Fibroblast of lung (primary cell): ENCODE results near the gene KLHL10. TPM values are rescaled to one million over a fixed set of nuclear protein-coding genes. Genes with fewer than 3 reads are reported as not detected.
"Not testable (repeated sequence)": the region's sequence is repeated elsewhere in the genome, so short reads cannot be mapped to it uniquely, and the experiment has no call there.

Source experiments
- DNase-seq, 2 donors: peaks; one replicate each; pipeline versions ENCODE4 v3.0.0 to v3.0.0-alpha.2; 2010; ENCODE audit warnings: low read depth in 2 of 2
- H2AFZ ChIP-seq: 2 replicates; pipeline ENCODE4 v1.5.1; 2012; ENCODE audit warnings: low read length, control low read depth, inconsistent platforms
- H3K27ac ChIP-seq: 2 replicates; pipeline ENCODE4 v1.5.1; 2011; ENCODE audit warnings: low read length, control low read depth; ENCODE audit not compliant: insufficient read depth
- H3K27me3 ChIP-seq: 2 replicates; pipeline ENCODE4 v1.5.1; 2011; ENCODE audit warnings: mild to moderate bottlenecking, low read length; ENCODE audit not compliant: control insufficient read depth, insufficient read depth
- H3K36me3 ChIP-seq: 2 replicates; pipeline ENCODE4 v1.5.1; 2011; ENCODE audit warnings: low read length; ENCODE audit not compliant: control insufficient read depth, insufficient read depth
- H3K4me1 ChIP-seq: 2 replicates; pipeline ENCODE4 v1.5.1; 2011; ENCODE audit warnings: low read length; ENCODE audit not compliant: control insufficient read depth, insufficient read depth; ENCODE audit errors: extremely low read depth
- H3K4me2 ChIP-seq: 2 replicates; pipeline ENCODE4 v1.5.1; 2011; ENCODE audit warnings: low read length, control low read depth; ENCODE audit not compliant: insufficient read depth; ENCODE audit errors: extremely low read depth
- H3K4me3 ChIP-seq, 4 experiments: fragments of 200-600 bp in 1 of 4; sonication (generic) in 1 of 4; replicated peaks in 1 of 4; 2 replicates each; pipeline ENCODE4 v1.5.1; 2011 to 2016; ENCODE audit warnings: low read length in 4 of 4, low read depth in 3 of 4, mild to moderate bottlenecking in 3 of 4, control low read depth in 2 of 4, inconsistent platforms in 1 of 4, mixed read lengths in 1 of 4; ENCODE audit not compliant: insufficient read depth in 1 of 4; ENCODE audit errors: control extremely low read depth in 1 of 4
- H3K79me2 ChIP-seq: 2 replicates; pipeline ENCODE4 v1.5.1; 2012; ENCODE audit warnings: mild to moderate bottlenecking, low read length, inconsistent platforms; ENCODE audit not compliant: control insufficient read depth, insufficient read depth
- H3K9ac ChIP-seq: 2 replicates; pipeline ENCODE4 v1.5.1; 2011; ENCODE audit warnings: mild to moderate bottlenecking, low read length, control low read depth; ENCODE audit not compliant: insufficient read depth
- H3K9me3 ChIP-seq: 2 replicates; pipeline ENCODE4 v1.5.1; 2012; ENCODE audit warnings: low read depth, low read length; ENCODE audit not compliant: control insufficient read depth, insufficient read depth
- H4K20me1 ChIP-seq: 2 replicates; pipeline ENCODE4 v1.5.1; 2011; ENCODE audit warnings: low read length; ENCODE audit not compliant: control insufficient read depth, insufficient read depth; ENCODE audit errors: extremely low read depth
- CTCF ChIP-seq, 2 donors: IDR thresholded peaks in 1 of 2; conservative IDR thresholded peaks in 1 of 2; 1 replicate in 1 of 2; 2 replicates in 1 of 2; pipeline ENCODE4 v1.5.1; 2011 to 2012; ENCODE audit warnings: low read length in 2 of 2, control low read depth in 1 of 2, inconsistent platforms in 1 of 2, low read depth in 1 of 2, mild to moderate bottlenecking in 1 of 2
- EZH2 ChIP-seq: IDR thresholded peaks from 2 replicates; pipeline ENCODE4 v1.5.1; 2012; ENCODE audit warnings: low read length, control low read depth, mild to moderate bottlenecking; ENCODE audit errors: missing control alignments
- polyA plus RNA-seq, 2 donors: library from polyadenylated mRNA; depleted of rRNA in 1 of 2; stranded (reverse) in 1 of 2; unstranded in 1 of 2; fragments of >200 nt; gene quantifications; 2 replicates each; pipeline ENCODE4 v1.2.1, GENCODE V29; 2011 to 2012; ENCODE audit warnings: missing spikeins in 1 of 2
- total RNA-seq: library from RNA; depleted of rRNA; stranded (reverse); fragments of >200 nt; gene quantifications from 2 replicates; pipeline ENCODE4 v1.2.1, GENCODE V29; 2014

The KLHL10 gene
- total and polyA plus RNA-seq, 2 donors (not counting 1 experiment from before 2014, with no cell fraction given): 0.33 TPM

- H3K27me3 ChIP-seq, H4K20me1 ChIP-seq, H2AFZ ChIP-seq, H3K4me1 ChIP-seq, H3K36me3 ChIP-seq, H3K79me2 ChIP-seq, H3K4me3 ChIP-seq, H3K27ac ChIP-seq, DNase-seq, H3K9ac ChIP-seq, H3K9me3 ChIP-seq, H3K4me2 ChIP-seq: not testable (repeated sequence)
These were observed 3.2 kb downstream of the KLHL10 start for GRCh38 chr17:41840781-41841180.

GRCh38 chr17:41844971-41845370 is 7.3 kb downstream of the KLHL10 start:
- H3K4me3 ChIP-seq: no peak overlapping the region
- H3K79me2 ChIP-seq: peaks cover 2% of the 10 kb centered on the region
- no peak overlapping the region for H3K4me2 ChIP-seq
- no peaks in the 10 kb centered on the region for H3K27me3 ChIP-seq
- no peak overlapping the region for H2AFZ ChIP-seq
- DNase-seq: peak in 1 of 2 donors; percentile 76
- peaks cover 2% of the 10 kb centered on the region for H3K36me3 ChIP-seq
- no peak overlapping the region for H3K9ac ChIP-seq
- H3K27ac ChIP-seq: no peak overlapping the region
- no peaks in the 10 kb centered on the region for H3K9me3 ChIP-seq
- no peaks in the 10 kb centered on the region for H4K20me1 ChIP-seq
- no peaks in the 10 kb centered on the region for H3K4me1 ChIP-seq
- TF ChIP-seq EZH2 (no peak), CTCF (conservative IDR thresholded peaks at IDR 0.05 in 1 of 2, IDR thresholded peaks at IDR 0.05 in 1 of 2; ENCODE audit: low read depth in 1 of 2, low read length in 2 of 2) (no peak)

GRCh38 chr17:41848788-41849187 is 11.2 kb downstream of the KLHL10 start:
- Histone ChIP-seq H3K4me2 (no peak overlapping the region), H3K9ac (no peak overlapping the region), H3K4me3 (no peak overlapping the region), H3K27me3 (no peaks in the 10 kb centered on the region), H3K27ac (no peak overlapping the region), H3K79me2 (peaks cover 4% of the 10 kb centered on the region), H2AFZ (no peak overlapping the region), H3K9me3 (no peaks in the 10 kb centered on the region), H4K20me1 (no peaks in the 10 kb centered on the region), H3K4me1 (no peaks in the 10 kb centered on the region), H3K36me3 (peaks cover 3% of the 10 kb centered on the region)
- TF ChIP-seq CTCF (conservative IDR thresholded peaks at IDR 0.05 in 1 of 2, IDR thresholded peaks at IDR 0.05 in 1 of 2; ENCODE audit: low read depth in 1 of 2, low read length in 2 of 2) (no peak), EZH2 (no peak)
- DNase-seq: peak in 1 of 2 donors; percentile 46
